ENCODE measurements around the gene PTPRG. TPM values are rescaled to one million over a fixed set of nuclear protein-coding genes. Genes with fewer than 3 reads are reported as not detected.

PTPRG gene
- total RNA-seq, 1 experiment from 2014 or later: 32.1 TPM

- no peak for TF ChIP-seq SIN3A (IDR thresholded peaks at IDR 0.05; ENCODE audit: low read depth)
- no peak for TF ChIP-seq SP1 (IDR thresholded peaks at IDR 0.05; ENCODE audit: low read depth)
- TF ChIP-seq RAD21 (IDR thresholded peaks at IDR 0.05; ENCODE audit: low read depth): no peak
- no peak for TF ChIP-seq EZH2phosphoT487 (IDR thresholded peaks at IDR 0.05; ENCODE audit: borderline replicate concordance)
- TF ChIP-seq CTCF (IDR thresholded peaks at IDR 0.05 in 2 of 3, conservative IDR thresholded peaks at IDR 0.05 in 1 of 3; ENCODE audit: borderline replicate concordance in 1 of 3, insufficient read depth in 1 of 3, low read depth in 2 of 3, low read length in 2 of 3): no peak
- no peak for TF ChIP-seq YY1 (IDR thresholded peaks at IDR 0.05; ENCODE audit: extremely low read depth, insufficient replicate concordance, low read depth, low read length)
- no peak for TF ChIP-seq POLR2AphosphoS5 (IDR thresholded peaks at IDR 0.05; ENCODE audit: low read depth, low read length)
- TF ChIP-seq, protein P1, sequence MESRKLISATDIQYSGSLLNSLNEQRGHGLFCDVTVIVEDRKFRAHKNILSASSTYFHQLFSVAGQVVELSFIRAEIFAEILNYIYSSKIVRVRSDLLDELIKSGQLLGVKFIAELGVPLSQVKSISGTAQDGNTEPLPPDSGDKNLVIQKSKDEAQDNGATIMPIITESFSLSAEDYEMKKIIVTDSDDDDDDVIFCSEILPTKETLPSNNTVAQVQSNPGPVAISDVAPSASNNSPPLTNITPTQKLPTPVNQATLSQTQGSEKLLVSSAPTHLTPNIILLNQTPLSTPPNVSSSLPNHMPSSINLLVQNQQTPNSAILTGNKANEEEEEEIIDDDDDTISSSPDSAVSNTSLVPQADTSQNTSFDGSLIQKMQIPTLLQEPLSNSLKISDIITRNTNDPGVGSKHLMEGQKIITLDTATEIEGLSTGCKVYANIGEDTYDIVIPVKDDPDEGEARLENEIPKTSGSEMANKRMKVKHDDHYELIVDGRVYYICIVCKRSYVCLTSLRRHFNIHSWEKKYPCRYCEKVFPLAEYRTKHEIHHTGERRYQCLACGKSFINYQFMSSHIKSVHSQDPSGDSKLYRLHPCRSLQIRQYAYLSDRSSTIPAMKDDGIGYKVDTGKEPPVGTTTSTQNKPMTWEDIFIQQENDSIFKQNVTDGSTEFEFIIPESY (IDR thresholded peaks at IDR 0.05; ENCODE audit: extremely low read depth, insufficient replicate concordance, low read length): no peak
- no peak for TF ChIP-seq POLR2A (IDR thresholded peaks at IDR 0.05; ENCODE audit: borderline replicate concordance, extremely low read depth, insufficient read depth, insufficient read length)
- no peak for TF ChIP-seq CEBPB (IDR thresholded peaks at IDR 0.05; ENCODE audit: low read depth)
- TF ChIP-seq, protein P2, sequence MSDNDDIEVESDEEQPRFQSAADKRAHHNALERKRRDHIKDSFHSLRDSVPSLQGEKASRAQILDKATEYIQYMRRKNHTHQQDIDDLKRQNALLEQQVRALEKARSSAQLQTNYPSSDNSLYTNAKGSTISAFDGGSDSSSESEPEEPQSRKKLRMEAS (IDR thresholded peaks at IDR 0.05): no peak
- TF ChIP-seq JUND (IDR thresholded peaks at IDR 0.05): no peak
- BruUV-seq (replicated peaks): no TSS peak
- Histone ChIP-seq H3K9me3 (ENCODE audit: control insufficient read depth in 1 of 2, insufficient read depth in 1 of 2, low read depth in 1 of 2, low read length in 2 of 2) (no peaks in the 10 kb centered on the region), H3K4me3 (replicated peaks in 1 of 2; ENCODE audit: low read depth in 1 of 2, low read length in 2 of 2) (no peak overlapping the region), H3K4me2 (ENCODE audit: low read length) (no peak overlapping the region), H4K20me1 (ENCODE audit: insufficient read depth) (no peaks in the 10 kb centered on the region), H3K79me2 (ENCODE audit: insufficient read depth, low read length) (no peaks in the 10 kb centered on the region), H3K27ac (ENCODE audit: low read depth, low read length) (no peak overlapping the region), H3K36me3 (ENCODE audit: control insufficient read depth in 1 of 2, insufficient read depth in 2 of 2, low read length in 2 of 2) (no peaks in the 10 kb centered on the region), H3K27me3 (ENCODE audit: insufficient read depth, low read length) (no peaks in the 10 kb centered on the region), H3K4me1 (ENCODE audit: control insufficient read depth in 1 of 2, insufficient read depth in 2 of 2, low read length in 2 of 2) (peaks cover 0 to 4% of the 10 kb centered on the region in 2 experiments; a peak in 1 of 4 replicates), H2AFZ (ENCODE audit: low read depth, low read length, poor library complexity, severe bottlenecking) (no peak overlapping the region), H3K9me2 (ENCODE audit: insufficient read depth) (no peaks in the 10 kb centered on the region), H3K9ac (ENCODE audit: low read length) (no peak overlapping the region)
- ATAC-seq: no peak
- no peak for DNase-seq (ENCODE audit: low read depth, low spot score)
- intact Hi-C loops (cut with micrococcal nuclease): no loop called here
- ChIA-PET CTCF (no interaction called here), POLR2A (no interaction called here), RAD21 (ENCODE audit: low non-redundant PET in 1 of 2, low total read pairs in 2 of 2, uncharacterized antibody in 2 of 2, unreplicated experiment in 2 of 2) (no interaction called here)
Observed at GRCh38 chr3:62143843-62144450, 582.6 kb downstream of the PTPRG start.
